Measurements from ENCODE around the gene NYAP1.
"Not testable (repeated sequence)": the region's sequence is repeated elsewhere in the genome, so short reads cannot be mapped to it uniquely, and the experiment has no call there.

The NYAP1 gene

DNA sequence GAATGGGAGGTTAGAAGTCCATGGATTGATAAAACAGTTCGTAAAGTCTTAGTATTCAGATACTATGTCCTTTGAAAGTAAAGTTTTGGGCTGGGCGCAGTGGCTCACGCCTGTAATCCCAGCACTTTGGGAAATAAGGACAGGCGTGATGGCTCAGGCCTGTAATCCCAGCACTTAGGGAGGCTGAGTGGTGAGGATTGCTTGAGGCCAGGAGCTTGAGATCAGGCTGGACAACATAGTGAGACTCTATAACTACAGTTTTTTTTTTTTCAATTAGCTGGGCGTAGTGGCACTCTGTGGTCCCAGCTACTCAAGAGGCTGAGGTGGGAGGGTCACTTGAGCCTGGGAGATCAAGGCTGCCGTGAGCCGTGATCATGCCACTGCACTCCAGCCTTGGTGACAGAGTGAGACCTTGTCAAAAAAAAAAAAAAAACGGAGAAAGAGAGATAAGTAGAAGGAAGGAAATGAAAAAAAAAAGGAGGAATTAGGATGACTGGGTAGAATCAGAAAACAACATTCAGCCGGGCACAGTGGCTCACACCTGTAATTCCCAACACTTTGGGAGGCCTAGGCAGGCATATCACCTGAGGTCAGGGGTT, 29.6 kb downstream of the NYAP1 start:
- DNase-seq (ENCODE audit: low spot score): no peak

DNA sequence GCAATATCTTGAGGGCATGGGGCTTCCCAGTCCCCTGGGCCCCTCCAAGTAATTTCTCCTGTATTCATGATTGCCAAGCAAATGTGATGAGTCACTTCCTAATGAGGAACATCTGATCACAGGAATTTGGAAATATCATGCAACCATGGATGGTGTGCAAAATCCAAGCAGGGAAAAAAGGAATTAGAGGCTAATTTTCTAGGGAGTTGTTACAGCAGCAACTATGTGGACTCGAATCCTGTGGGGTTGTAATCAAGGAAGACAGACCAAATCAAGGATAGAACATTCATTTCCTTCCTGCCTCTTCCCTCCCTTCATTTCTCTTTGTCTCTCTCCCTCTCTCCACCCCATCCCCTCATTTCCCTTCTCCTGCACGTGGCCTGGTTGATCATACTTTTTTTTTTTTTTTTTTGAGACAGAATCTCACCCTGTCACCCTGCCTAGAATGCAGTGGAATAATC, 31.4 kb downstream of the NYAP1 start:
- DNase-seq (ENCODE audit: low spot score): no peak

- peak; percentile 72 for DNase-seq (ENCODE audit: low spot score)
These were observed 32.5 kb downstream of the NYAP1 start for GRCh38 chr7:100516135-100516812.

DNA sequence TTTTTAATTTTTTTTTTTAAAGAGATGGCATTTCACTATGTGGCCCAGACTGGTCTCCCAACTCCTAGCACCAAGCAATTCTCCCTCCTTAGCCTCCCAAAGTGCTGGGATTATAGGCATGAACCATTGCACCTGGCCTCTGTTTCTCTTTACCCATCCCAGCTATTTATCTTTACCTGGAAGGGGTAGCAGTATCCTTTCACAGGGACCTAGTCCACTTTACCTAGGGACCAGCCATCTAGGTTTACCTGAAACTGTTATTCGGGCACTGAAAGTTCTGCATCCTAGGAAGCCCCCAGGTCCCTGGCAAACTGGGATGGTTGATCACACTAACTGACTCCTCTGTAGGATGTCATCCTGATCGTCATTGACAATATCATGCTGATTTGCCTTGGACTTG, 33.6 kb downstream of the NYAP1 start:
- DNase-seq (ENCODE audit: low spot score): no peak

- DNase-seq (ENCODE audit: low spot score): no peak
These were observed 35.9 kb downstream of the NYAP1 start for GRCh38 chr7:100519580-100519979.

- DNase-seq (ENCODE audit: low spot score): no peak
These were observed 36.4 kb downstream of the NYAP1 start for GRCh38 chr7:100520138-100520537.

GRCh38 chr7:100521076-100521475, 37.3 kb downstream of the NYAP1 start:
- DNase-seq (ENCODE audit: low spot score): no peak

- not testable (repeated sequence) for DNase-seq (ENCODE audit: low spot score)
These were observed 38.3 kb downstream of the NYAP1 start for GRCh38 chr7:100521909-100522593.

- DNase-seq (ENCODE audit: low spot score): not testable (repeated sequence)
These were observed 39.5 kb downstream of the NYAP1 start for GRCh38 chr7:100523192-100523591.

GRCh38 chr7:100528108-100528866, 44.6 kb downstream of the NYAP1 start:
- DNase-seq (ENCODE audit: low spot score): not testable (repeated sequence)

DNA sequence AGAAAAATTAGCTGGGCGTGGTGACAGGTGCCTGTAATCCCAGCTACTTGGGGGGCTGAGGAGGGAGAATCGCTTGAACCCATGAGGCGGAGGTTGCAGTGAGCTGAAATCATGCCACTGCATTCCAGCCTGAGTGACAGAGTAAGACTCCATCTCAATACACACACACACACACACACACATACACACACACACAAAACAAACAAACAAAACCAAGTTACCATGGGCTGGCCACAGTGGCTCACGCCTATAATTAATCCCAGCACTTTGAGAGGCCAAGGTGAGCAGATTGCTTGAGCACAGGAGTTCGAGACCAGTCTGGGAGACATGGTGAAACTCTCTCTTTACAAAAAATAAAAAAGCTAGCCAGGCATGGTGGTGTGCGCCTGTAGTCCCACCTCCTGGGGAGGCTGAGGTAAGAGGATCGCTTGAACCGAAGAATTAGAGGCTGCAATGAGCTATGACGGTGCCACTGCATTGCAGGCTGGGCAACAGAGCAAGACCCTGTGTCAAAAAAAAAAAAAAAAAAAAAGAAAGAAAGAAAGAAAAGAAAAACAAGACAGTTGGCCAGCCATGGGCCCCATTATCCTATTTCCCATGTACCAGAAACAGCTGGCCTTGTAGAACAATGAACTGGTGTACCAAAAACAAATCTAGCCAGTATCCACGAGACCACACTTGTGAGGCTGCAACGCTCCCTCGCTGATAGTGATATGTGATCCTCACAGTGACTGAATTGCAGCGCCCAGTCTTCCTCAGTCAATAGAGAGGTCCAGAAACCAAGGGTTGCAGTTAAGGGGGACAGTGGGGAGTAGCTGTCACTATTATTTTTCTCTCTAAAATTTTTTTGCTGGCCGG, 48.7 kb downstream of the NYAP1 start:
- DNase-seq (ENCODE audit: low spot score): no peak

DNA sequence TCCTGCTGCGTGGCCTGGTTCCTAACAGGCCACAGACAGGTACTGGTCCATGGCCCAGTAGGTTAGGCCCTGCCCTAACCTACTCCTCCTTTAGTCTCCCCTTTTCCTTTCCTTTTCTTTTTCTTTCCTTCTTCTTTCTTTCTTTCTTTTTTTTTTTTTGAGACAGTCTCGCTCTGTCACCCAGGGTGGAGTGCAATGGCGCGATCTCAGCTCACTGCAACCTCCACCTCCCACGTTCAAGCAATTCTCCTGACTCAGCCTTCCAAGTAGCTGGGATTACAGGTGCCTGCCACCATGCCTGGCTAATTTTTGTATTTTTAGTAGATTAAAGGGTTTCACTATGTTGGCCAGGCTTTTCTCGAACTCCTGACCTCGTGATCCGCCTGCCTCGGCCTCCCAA, 52.3 kb downstream of the NYAP1 start:
- DNase-seq (ENCODE audit: low spot score): not testable (repeated sequence)

- not testable (repeated sequence) for DNase-seq (ENCODE audit: low spot score)
These were observed 53.0 kb downstream of the NYAP1 start for GRCh38 chr7:100536695-100537094.

DNA sequence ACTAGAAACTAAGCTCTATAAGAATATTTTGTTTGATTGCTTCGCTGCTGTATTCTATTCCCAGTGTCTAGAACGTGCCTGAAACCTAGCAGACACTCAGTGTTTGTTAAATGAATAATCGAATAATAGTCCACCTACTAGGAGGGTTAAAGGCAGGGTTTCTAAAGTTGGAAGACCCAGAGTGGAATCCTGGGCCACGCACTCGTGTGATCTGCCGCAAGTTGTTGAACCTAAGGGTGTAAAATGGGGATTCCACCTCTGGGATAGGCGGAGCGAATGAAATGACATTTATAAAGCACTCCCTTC, 54.6 kb downstream of the NYAP1 start:
- DNase-seq (ENCODE audit: low spot score): no peak

- peak; percentile 100 for DNase-seq (ENCODE audit: low spot score)
These were observed 55.1 kb downstream of the NYAP1 start, which contains the start of gene AGFG2 for GRCh38 chr7:100538654-100539435. Gene AGFG2 (plus strand): TSS chr7:100539203. CDS start chr7:100539347, 144 bp downstream.

DNA sequence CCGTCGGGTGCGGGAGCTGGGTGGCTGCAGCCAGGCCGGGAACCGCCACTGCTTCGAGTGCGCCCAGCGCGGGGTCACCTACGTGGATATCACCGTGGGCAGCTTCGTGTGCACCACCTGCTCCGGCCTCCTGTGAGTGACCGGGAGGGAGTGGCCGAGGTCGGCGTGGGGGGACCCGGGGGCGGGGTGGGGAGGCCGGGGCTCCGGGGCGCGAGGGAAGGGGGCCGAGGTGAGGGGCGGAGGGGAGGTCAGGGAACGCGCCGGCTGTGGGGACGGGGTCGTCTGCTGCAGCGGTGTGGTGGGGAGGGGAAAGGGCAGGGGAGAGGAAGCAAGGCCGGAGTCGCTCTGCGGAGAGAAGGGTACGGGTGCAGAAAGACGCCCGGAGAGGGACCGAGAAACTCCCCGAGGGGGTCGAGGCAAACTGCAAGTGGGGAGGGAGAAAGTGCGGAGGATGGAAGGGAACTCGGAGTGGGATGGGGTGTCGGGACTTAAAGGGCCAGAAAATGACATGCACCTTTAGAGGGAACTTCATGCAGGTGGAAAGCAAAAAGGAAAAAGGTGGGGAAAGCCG, 55.8 kb downstream of the NYAP1 start:
- no peak for DNase-seq (ENCODE audit: low spot score)

DNA sequence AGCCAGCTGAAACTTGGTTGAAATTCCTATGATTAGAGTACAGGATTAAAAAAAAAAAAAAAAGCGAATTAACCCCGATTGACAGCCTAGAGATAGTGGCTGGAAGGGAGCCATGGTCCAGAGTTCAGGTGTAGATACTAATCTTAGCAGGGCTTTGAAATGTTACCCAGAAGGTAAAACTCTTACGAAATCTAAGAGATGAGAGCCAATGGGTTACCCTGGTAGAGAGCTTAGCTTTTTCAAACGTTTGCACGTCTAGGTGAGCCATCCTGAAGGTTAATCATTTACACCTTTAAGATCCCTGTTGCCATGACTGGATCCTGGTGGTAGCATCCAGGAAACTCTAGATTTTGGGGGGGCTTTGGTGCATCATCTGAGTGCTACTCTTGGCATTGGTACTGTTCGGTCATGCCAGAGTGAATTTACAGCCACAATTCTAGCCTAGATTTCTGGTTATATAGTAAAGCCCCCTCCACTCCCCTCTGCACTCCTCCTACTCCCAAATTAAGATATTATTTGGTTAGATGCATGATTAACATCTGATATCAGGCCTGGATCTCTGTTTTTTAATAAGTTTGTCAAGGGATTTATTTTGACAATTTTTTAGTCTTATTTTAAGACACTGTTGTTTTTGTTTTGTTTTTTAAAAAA, 56.5 kb downstream of the NYAP1 start:
- no peak for DNase-seq (ENCODE audit: low spot score)

GRCh38 chr7:100541309-100541708, 57.6 kb downstream of the NYAP1 start:
- DNase-seq (ENCODE audit: low spot score): not testable (repeated sequence)

GRCh38 chr7:100543586-100543985, 59.9 kb downstream of the NYAP1 start:
- no peak for DNase-seq (ENCODE audit: low spot score)

DNA sequence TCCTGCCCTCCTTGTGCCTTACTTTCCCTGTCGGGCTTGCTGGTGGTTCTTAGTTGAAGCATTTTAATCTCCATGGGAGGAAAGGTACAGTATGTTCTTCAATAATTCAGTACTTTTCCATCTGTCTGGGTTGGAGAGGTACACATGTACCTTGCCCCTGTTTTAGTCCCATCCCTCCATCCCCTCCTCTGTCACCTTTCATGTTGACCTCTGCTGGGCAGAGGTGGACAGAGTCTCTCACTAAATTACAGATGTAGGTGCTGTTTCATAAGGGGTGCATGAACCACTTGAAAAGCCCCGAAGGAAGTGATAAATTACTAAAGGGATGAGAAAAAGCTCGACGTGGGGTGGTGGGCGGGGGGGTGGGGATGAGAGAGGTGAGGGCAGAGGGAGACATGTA, 60.7 kb downstream of the NYAP1 start:
- no peak for DNase-seq (ENCODE audit: low spot score)

Measured in CD4-positive, alpha-beta T cell treated with Interleukin-2 at 100 ng/mL for 4 hours (primary cell).